HG03175 (cell line): Measurements from ENCODE around the gene LSM11.
"Not testable (repeated sequence)": the region's sequence is repeated elsewhere in the genome, so short reads cannot be mapped to it uniquely, and the experiment has no call there.

Experiments
- ATAC-seq: cut with Tn5 transposase; IDR thresholded peaks from one replicate; pipeline ENCODE4 v1.9.1; 2021; ENCODE audit warnings: mild to moderate bottlenecking, moderate library complexity; ENCODE audit not compliant: unreplicated experiment

LSM11 gene

GRCh38 chr5:157743163-157744050, at the start of gene LSM11:
Gene LSM11 (plus strand): TSS chr5:157743712. CDS start chr5:157743751, 39 bp downstream.
- ATAC-seq, result peak; percentile 93

- ATAC-seq, result not testable (repeated sequence)
Observed at GRCh38 chr5:157693816-157694215, 49.7 kb upstream of the LSM11 start.

- ATAC-seq, result not testable (repeated sequence)
Observed at GRCh38 chr5:157696154-157696553, 47.4 kb upstream of the LSM11 start.

DNA sequence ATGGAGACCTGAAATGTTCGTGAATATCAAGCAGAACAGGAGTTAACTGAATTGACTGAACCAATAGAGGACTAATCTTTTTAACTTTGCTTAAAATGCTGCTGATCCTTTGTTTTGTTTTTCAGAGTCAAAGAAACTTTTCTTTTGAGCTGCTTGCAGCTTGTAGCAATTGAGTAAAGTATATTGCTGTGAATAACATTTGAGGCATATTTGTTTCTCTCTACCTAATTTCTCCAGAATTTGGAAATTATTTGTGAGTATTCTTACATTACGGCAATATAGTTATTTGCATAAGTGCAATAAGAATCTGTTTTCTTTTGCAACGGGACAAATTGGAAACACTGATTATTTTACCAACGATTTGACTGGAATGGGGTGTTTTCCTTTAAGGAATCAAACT, 44.8 kb upstream of the LSM11 start:
- not testable (repeated sequence) for ATAC-seq

GRCh38 chr5:157703736-157704135, 39.8 kb upstream of the LSM11 start:
- no peak for ATAC-seq

GRCh38 chr5:157708866-157709265, 34.6 kb upstream of the LSM11 start:
- no peak for ATAC-seq

DNA sequence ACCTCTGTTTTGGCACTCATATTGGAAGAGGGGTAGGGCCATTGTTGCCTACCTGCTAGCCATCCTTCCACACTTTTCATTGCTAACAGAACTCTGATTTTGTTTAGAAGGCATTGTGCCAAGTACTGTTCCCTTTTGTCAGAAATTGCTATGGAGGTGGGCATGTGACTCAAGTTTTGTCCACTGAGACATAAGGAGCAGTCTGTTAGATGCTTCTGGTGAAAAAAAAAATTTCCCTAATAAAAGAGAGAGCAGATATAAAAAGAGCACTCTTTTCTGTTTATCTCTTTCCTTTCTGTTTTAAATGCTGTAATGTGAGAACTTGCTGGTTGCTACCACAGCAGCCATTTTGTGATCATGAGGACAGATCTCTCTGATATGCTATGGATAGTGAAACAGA, 34.2 kb upstream of the LSM11 start:
- ATAC-seq, result no peak

DNA sequence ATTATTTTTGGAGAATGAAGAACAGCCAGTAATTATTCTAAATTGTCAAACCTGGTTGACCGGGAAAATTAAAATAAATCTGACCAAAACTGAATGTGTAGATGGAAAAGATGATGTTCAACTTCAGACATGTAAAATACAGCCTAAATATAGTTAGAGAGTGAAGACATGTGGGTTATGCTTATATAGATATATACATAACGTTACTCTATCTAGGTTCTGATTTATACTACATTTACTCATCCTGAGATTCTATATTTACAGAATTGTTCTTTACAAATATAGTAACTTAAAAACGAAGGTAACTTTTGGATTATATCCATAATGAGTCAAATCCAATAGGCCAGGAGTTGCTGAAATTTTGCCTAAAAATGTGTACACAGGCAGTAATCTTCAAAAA, 33.1 kb upstream of the LSM11 start:
- ATAC-seq, result no peak

DNA sequence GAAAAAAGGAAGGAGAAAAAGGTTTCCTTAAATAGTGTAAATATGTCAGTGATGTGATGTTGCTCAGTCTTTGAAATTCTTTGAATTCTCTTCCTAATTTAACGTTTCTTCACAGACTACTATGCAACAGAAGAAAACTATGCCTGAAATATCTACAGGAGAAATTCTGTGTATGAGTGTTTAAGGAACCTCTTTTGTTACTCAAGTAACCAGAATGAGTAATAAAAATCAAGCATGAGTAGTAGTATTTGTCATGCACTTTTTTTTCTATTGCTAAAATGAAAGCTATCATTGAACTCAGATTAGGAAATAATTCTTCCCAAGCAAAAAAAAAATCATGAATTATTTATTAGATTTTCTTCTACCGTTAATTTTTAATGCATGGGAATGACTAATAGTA, 32.6 kb upstream of the LSM11 start:
- ATAC-seq, result no peak

GRCh38 chr5:157713830-157714595, 29.5 kb upstream of the LSM11 start:
- no peak for ATAC-seq

DNA sequence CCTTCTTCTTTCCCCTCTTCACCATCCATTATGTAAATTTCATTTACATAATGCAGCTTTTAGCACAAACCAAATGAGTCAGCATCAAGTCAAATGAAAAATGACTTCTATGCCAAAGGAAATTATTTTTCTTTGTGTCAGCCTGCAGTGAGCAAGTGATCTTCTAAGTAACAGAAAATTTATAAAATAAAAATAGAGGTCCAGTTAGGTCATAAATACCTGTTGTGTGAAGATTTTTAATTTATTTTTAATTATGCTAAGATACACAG, 29.0 kb upstream of the LSM11 start:
- ATAC-seq, result no peak

DNA sequence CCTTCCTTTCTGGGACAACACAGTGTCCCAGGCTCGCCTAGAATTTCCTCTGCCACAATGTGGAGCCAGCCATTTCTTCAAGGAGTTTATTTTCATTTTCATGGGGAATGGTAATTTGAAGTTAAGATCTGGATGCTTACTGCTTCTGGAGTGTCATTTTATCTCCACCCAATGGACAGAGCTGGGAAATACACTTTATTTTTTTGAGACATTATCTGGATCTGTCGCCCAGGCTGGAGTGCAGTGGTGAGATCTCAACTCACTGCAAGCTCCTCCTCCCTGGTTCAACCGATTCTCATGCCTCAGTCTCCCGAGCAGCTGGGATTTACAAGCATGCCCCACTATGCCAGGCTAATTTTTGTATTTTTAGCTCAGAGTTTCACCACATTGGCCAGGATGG, 25.0 kb upstream of the LSM11 start:
- peak; percentile 67 for ATAC-seq

DNA sequence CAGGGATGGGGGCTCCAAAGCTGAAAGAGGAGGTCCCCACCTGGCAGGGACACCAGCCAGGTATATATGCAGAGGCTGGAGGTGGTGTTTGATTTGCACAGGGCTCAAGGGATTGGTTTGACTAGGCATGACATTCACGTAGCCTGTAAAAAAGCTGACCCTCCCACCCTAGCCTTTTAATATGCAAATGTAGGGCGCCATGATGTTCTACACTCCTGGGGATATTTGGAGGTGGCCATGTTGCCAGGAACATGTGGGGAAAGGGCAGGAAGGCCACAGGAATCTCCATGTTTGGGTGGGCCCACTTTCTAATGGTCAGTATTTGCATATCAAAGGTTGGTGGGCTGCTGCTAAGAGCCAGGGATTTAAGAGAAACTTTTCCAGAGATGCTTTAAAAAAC, 24.3 kb upstream of the LSM11 start:
- ATAC-seq, result no peak

GRCh38 chr5:157721159-157721558, 22.4 kb upstream of the LSM11 start:
- ATAC-seq, result no peak

GRCh38 chr5:157722895-157723294, 20.6 kb upstream of the LSM11 start:
- not testable (repeated sequence) for ATAC-seq

GRCh38 chr5:157726607-157727006, 16.9 kb upstream of the LSM11 start:
- ATAC-seq, result not testable (repeated sequence)

DNA sequence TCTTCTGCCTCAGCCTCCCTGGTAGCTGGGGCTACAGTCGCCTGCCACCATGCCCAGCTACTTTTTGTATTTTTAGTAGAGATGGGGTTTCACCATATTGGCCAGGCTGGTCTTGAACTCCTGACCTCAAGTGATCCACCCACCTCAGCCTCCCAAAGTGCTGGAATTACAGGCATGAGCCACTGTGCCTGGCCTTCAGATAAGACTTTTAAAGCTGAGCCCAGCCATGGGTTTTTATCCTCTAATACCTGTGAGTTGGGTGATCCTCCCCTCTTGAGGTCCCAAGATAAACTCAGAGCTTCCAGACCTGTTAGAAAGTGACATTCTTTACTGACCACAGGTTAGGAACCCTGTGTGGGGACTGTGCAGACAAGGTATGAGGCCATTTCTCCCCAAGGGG, 15.7 kb upstream of the LSM11 start:
- ATAC-seq, result not testable (repeated sequence)

DNA sequence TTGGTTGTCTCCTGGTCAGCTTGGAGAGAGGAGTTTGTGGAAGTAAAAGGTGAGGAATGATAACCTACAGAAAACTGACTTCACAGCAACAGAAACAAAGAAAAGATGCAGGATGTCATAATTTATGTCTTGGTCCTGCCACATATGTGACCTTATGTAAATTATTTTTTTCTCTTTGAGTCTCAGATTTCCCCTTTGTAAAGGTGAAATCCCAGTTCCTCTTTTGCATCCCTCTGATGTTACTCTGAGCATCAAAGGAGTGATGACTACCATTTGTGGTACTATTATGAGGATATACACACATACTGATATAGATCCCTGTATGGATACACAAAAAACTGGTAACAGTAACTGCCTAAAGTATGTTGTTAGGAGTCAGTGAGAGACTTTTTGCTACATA, 13.7 kb upstream of the LSM11 start:
- peak; percentile 65 for ATAC-seq

GRCh38 chr5:157730900-157731271, 12.6 kb upstream of the LSM11 start:
- no peak for ATAC-seq

DNA sequence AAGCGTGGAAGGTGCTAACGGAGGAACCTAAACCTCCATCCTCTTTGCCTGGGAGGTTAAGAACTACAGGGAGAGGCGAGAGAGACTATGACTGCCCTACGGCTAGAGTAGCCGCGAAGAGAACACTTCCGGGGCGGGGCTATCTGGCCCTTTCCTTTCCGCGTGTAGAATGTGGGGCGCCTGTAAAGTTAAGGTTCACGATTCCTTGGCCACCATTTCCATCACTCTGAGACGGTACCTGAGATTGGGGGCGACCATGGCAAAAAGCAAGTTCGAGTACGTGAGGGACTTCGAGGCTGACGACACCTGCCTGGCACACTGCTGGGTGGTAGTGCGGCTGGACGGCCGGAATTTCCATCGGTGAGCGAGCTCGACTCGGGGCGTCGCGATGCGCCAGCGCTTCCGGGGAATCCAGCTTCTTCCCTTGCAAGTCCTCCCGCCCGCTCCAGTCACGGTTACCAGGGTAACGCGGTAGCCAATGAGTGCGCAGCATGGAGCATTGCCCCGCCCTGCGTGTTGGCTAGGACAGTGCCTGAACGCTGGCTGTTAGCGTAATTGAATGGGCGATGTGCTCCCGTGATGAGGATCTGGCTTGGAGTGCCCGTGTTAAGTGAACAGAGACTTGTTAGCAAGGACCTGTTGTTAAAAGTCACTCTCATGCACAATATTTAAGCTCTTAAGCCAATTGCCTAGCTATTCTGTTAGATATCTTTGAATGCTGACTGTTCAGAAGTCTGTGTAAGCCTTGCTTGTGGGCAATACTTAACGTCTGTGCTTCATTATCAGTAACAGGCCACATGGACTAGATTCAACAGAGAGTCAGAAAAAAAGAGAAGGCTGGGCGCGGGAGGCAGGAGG, 12.0 kb upstream of the LSM11 start, which contains the start of gene THG1L:
Gene THG1L, plus strand, starts transcription at position 149 of the 858 bp plus-strand sequence. Its CDS starts 21 bp downstream, at position 170.
- ATAC-seq, result peak; percentile 95

DNA sequence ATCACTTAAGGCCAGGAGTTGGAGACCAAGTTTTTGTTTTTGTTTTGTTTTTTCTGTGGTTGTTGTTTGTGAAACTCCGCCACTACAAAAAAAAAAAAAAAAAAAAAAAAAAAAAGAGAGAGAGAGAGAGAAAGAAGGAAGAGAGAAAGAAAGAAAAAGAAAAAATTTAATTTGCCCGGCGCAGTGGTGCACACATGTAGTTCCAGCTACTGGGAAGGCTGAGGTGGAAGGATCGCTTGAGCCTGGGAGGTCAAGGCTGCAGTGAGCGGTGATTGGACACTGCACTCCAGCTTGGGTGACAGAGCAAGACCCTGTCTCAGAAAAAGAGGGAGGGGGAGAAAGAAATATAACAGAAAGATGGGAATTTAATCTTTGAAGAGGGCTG, 11.4 kb upstream of the LSM11 start:
- no peak for ATAC-seq
